Measurements from ENCODE around the gene RABEP2. TPM values are rescaled to one million over a fixed set of nuclear protein-coding genes. Genes with fewer than 3 reads are reported as not detected.

The RABEP2 gene
- total RNA-seq, 1 experiment from 2014 or later = 17.5 TPM

DNA sequence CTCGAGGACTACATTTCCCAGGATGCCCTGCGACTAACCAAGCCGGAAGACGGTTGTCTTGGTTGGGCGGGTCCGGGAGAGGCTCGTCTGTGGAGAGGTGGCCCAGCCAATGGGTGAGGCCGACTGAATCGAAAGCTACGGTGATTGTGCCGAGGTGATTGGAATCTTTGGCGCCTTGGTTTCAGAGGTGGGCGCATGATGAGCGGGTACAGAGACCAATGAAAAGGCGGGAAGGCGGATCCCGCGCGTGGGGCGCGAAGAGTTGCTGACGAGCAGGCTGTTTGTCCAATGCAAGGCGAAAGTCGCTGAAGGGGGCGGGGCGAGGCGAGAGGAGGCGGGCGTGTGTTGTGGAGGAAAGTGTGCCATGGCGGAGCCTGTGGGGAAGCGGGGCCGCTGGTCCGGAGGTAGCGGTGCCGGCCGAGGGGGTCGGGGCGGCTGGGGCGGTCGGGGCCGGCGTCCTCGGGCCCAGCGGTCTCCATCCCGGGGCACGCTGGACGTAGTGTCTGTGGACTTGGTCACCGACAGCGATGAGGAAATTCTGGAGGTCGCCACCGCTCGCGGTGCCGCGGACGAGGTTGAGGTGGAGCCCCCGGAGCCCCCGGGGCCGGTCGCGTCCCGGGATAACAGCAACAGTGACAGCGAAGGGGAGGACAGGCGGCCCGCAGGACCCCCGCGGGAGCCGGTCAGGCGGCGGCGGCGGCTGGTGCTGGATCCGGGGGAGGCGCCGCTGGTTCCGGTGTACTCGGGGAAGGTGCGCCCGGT, 25.8 kb upstream of the RABEP2 start, which contains the start of gene NFATC2IP:
NFATC2IP (plus strand) TSS at position 290 of the 762 bp plus-strand sequence; CDS start at position 365, 75 bp downstream.
- Histone ChIP-seq H3K4me1 (ENCODE audit: insufficient read depth, low read length) (no peaks in the 10 kb centered on the region; the same call in 1 of the 2 replicates), H2BK15ac (ENCODE audit: low read depth, low read length) (no peak within 1 kb of the TSS), H3K9ac (ENCODE audit: extremely low read depth, insufficient read length, low read length) (peak within 1 kb of the TSS; percentile 92), H4K5ac (ENCODE audit: insufficient read length, low read depth, low read length) (no peak within 1 kb of the TSS), H3K14ac (ENCODE audit: insufficient read depth, low read length) (peak within 1 kb of the TSS; percentile 78), H2AK5ac (ENCODE audit: insufficient read length, low read length) (no peak within 1 kb of the TSS), H2AFZ (ENCODE audit: low read length) (no peak within 1 kb of the TSS), H3K56ac (ENCODE audit: insufficient read length, low read depth, low read length) (no peak within 1 kb of the TSS), H3K23me2 (ENCODE audit: insufficient read length, low read depth, low read length, poor library complexity, severe bottlenecking) (peaks cover 10% of the 10 kb centered on the region), H4K91ac (ENCODE audit: insufficient read length, low read depth, low read length) (no peak within 1 kb of the TSS), H2BK12ac (ENCODE audit: insufficient read length, low read depth, low read length) (no peak within 1 kb of the TSS), H4K8ac (replicated peaks; ENCODE audit: insufficient read length, low read depth, low read length) (no peak within 1 kb of the TSS), H4K20me1 (ENCODE audit: control insufficient read depth, insufficient read depth, insufficient read length) (no peaks in the 10 kb centered on the region), H3K9me3 (ENCODE audit: control insufficient read depth, low read depth, low read length) (no peaks in the 10 kb centered on the region), H3K18ac (ENCODE audit: insufficient read length, low read depth, low read length) (peak within 1 kb of the TSS; percentile 49), H2BK120ac (ENCODE audit: low read depth, low read length, poor library complexity, severe bottlenecking) (no peak within 1 kb of the TSS), H3K79me1 (ENCODE audit: insufficient read depth, low read depth, low read length, poor library complexity, severe bottlenecking) (peaks cover 4% of the 10 kb centered on the region), H3K79me2 (ENCODE audit: insufficient read depth, low read length) (peaks cover 8% of the 10 kb centered on the region; the same call in 1 of the 2 replicates), H3K27ac (ENCODE audit: insufficient read length, low read depth, low read length) (no peak within 1 kb of the TSS), H3T11ph (ENCODE audit: low read length) (no peak within 1 kb of the TSS), H3K4ac (ENCODE audit: low read depth, low read length) (no peak within 1 kb of the TSS), H3K4me2 (ENCODE audit: insufficient read depth, insufficient read length, low read length) (peak within 1 kb of the TSS; percentile 94), H2BK20ac (ENCODE audit: low read depth, low read length, poor library complexity, severe bottlenecking) (no peak within 1 kb of the TSS), H3K23ac (ENCODE audit: insufficient read length, low read depth, low read length) (no peak within 1 kb of the TSS), H3K27me3 (ENCODE audit: insufficient read depth, low read length) (no peaks in the 10 kb centered on the region), H2BK5ac (ENCODE audit: insufficient read length, low read length) (no peak within 1 kb of the TSS)
- peak within 1 kb of the TSS; percentile 92 to 98 (median 97) for H3K27ac Mint-ChIP-seq
- WGBS (ENCODE audit: extremely low coverage, insufficient read length, low lambda C conversion rate) = no CpG with 5 or more reads among the region's 79 CpGs
- TF ChIP-seq, protein P1, sequence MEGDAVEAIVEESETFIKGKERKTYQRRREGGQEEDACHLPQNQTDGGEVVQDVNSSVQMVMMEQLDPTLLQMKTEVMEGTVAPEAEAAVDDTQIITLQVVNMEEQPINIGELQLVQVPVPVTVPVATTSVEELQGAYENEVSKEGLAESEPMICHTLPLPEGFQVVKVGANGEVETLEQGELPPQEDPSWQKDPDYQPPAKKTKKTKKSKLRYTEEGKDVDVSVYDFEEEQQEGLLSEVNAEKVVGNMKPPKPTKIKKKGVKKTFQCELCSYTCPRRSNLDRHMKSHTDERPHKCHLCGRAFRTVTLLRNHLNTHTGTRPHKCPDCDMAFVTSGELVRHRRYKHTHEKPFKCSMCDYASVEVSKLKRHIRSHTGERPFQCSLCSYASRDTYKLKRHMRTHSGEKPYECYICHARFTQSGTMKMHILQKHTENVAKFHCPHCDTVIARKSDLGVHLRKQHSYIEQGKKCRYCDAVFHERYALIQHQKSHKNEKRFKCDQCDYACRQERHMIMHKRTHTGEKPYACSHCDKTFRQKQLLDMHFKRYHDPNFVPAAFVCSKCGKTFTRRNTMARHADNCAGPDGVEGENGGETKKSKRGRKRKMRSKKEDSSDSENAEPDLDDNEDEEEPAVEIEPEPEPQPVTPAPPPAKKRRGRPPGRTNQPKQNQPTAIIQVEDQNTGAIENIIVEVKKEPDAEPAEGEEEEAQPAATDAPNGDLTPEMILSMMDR (conservative IDR thresholded peaks at IDR 0.05) = no peak
- H3K36me3 Mint-ChIP-seq (ENCODE audit: insufficient read depth in 1 of 3, low read depth in 3 of 3) = peaks cover 21 to 44% (median 43%) of the 10 kb centered on the region in 3 experiments
- H3K9me3 Mint-ChIP-seq = no peaks in the 10 kb centered on the region; a peak in 2 of 5 replicates
- peak within 1 kb of the TSS; percentile 95 to 98 for H3K4me3 Mint-ChIP-seq
- DNase-seq = peak; percentile 100
- H3K4me1 Mint-ChIP-seq = peaks cover 12 to 14% of the 10 kb centered on the region in 2 experiments
- peaks cover 7% of the 10 kb centered on the region for H3K27me3 Mint-ChIP-seq (ENCODE audit: low read depth)
